Esophagus muscularis mucosa (tissue), 3 donors: Measurements from ENCODE around the gene HPD.

Experiments
- CTCF ChIP-seq, 3 experiments: fragments of 200-600 bp in 2 of 3; fragments of 450-650 bp in 1 of 3; sonication (generic) in 2 of 3; IDR thresholded peaks; one replicate each; pipeline ENCODE4 v1.5.1; 2017 to 2019; ENCODE audit warnings: antibody characterized with exemption in 3 of 3, mild to moderate bottlenecking in 2 of 3, moderate library complexity in 1 of 3
- POLR2AphosphoS5 ChIP-seq, 2 donors: sonication (generic); formaldehyde crosslinking; IDR thresholded peaks; one replicate each; pipeline ENCODE4 v1.6.1; 2017; ENCODE audit warnings: antibody characterized with exemption in 2 of 2

- TF ChIP-seq CTCF (IDR thresholded peaks at IDR 0.05), result no peak
- TF ChIP-seq POLR2AphosphoS5 (IDR thresholded peaks at IDR 0.05), result no peak
These were observed 1.1 kb downstream of the HPD start for GRCh38 chr12:121857322-121858246.
